ENCODE measurements around the gene GOLT1A.
A peak's percentile ranks its signal among the peaks of the same experiment; 100 is the strongest.

GOLT1A gene

GRCh38 chr1:204186597-204186996 lies 27.2 kb downstream of the GOLT1A start:
- TF ChIP-seq CTCF (conservative IDR thresholded peaks at IDR 0.05; ENCODE audit: control insufficient read depth, insufficient read depth, low read depth, low read length) = no peak
- H3K4me3 ChIP-seq (ENCODE audit: control insufficient read depth, low read depth, low read length) = no peak overlapping the region
- no peak for DNase-seq (ENCODE audit: low read depth)

GRCh38 chr1:204181116-204181515 lies 32.7 kb downstream of the GOLT1A start:
- no peak for TF ChIP-seq CTCF (conservative IDR thresholded peaks at IDR 0.05; ENCODE audit: control insufficient read depth, insufficient read depth, low read depth, low read length)
- DNase-seq (ENCODE audit: low read depth) = no peak
- no peak overlapping the region for H3K4me3 ChIP-seq (ENCODE audit: control insufficient read depth, low read depth, low read length)

GRCh38 chr1:204180133-204180532 lies 33.7 kb downstream of the GOLT1A start:
- no peak overlapping the region for H3K4me3 ChIP-seq (ENCODE audit: control insufficient read depth, low read depth, low read length)
- DNase-seq (ENCODE audit: low read depth) = no peak
- no peak for TF ChIP-seq CTCF (conservative IDR thresholded peaks at IDR 0.05; ENCODE audit: control insufficient read depth, insufficient read depth, low read depth, low read length)

GRCh38 chr1:204178487-204179281 lies 35.1 kb downstream of the GOLT1A start:
- no peak for DNase-seq (ENCODE audit: low read depth)
- H3K4me3 ChIP-seq (ENCODE audit: control insufficient read depth, low read depth, low read length) = no peak overlapping the region
- TF ChIP-seq CTCF (conservative IDR thresholded peaks at IDR 0.05; ENCODE audit: control insufficient read depth, insufficient read depth, low read depth, low read length) = no peak

- no peak for TF ChIP-seq CTCF (conservative IDR thresholded peaks at IDR 0.05; ENCODE audit: control insufficient read depth, insufficient read depth, low read depth, low read length)
- H3K4me3 ChIP-seq (ENCODE audit: control insufficient read depth, low read depth, low read length) = no peak overlapping the region
- DNase-seq (ENCODE audit: low read depth) = peak; percentile 19
These were observed 36.7 kb downstream of the GOLT1A start for GRCh38 chr1:204177133-204177532.

- no peak for DNase-seq (ENCODE audit: low read depth)
- no peak for TF ChIP-seq CTCF (conservative IDR thresholded peaks at IDR 0.05; ENCODE audit: control insufficient read depth, insufficient read depth, low read depth, low read length)
- H3K4me3 ChIP-seq (ENCODE audit: control insufficient read depth, low read depth, low read length) = no peak overlapping the region
These were observed 37.7 kb downstream of the GOLT1A start for GRCh38 chr1:204176049-204176448.

Data from fibroblast of mammary gland (primary cell).